ENCODE results near the gene NAP1L4. TPM values are rescaled to one million over a fixed set of nuclear protein-coding genes. Genes with fewer than 3 reads are reported as not detected.
"Not testable (repeated sequence)": the region's sequence is repeated elsewhere in the genome, so short reads cannot be mapped to it uniquely, and the experiment has no call there.

The NAP1L4 gene
- total and polyA plus RNA-seq, 12 donors: 98.5 to 233 (median 182) TPM

GRCh38 chr11:2940147-2940920, 51.8 kb downstream of the NAP1L4 start:
- H3K4me3 ChIP-seq: no peak overlapping the region
- ATAC-seq (peak in 7 of 8 donors; percentile 18 to 83 (median 52)), DNase-seq (peak in 1 of 2 donors; percentile 57)
- H3K36me3 ChIP-seq: peaks cover 0 to 23% (median 0%) of the 10 kb centered on the region in 9 donors
- peaks cover 0 to 20% (median 5%) of the 10 kb centered on the region in 11 donors for H3K9me3 ChIP-seq
- H3K27me3 ChIP-seq: no peaks in the 10 kb centered on the region
- peak overlapping the region in 7 of 10 donors; percentile 15 to 70 (median 53) for H3K27ac ChIP-seq
- WGBS, 2 donors: 63% methylated on average over 16 of the region's 16 CpGs
- TF ChIP-seq CTCF (IDR thresholded peaks at IDR 0.05): no peak
- intact Hi-C loops (cut with DNase I): no loop called here
- H3K4me1 ChIP-seq: peaks cover 0 to 33% (median 16%) of the 10 kb centered on the region in 9 donors

GRCh38 chr11:2938458-2939418, 53.4 kb downstream of the NAP1L4 start:
- Histone ChIP-seq H3K9me3 (peaks cover 0 to 20% (median 5%) of the 10 kb centered on the region in 11 donors), H3K4me1 (peaks cover 0 to 18% (median 13%) of the 10 kb centered on the region in 9 donors)
- H3K27ac ChIP-seq; H3K36me3 ChIP-seq; H3K27me3 ChIP-seq; H3K4me3 ChIP-seq; DNase-seq; intact Hi-C loops (cut with DNase I); ATAC-seq: not testable (repeated sequence)
- WGBS, 2 donors: 91 to 95% methylated on average over 20 of the region's 20 CpGs

GRCh38 chr11:2937641-2938457, 54.3 kb downstream of the NAP1L4 start:
- H3K36me3 ChIP-seq; H3K27ac ChIP-seq; DNase-seq; H3K27me3 ChIP-seq; ATAC-seq; intact Hi-C loops (cut with DNase I); H3K4me3 ChIP-seq: not testable (repeated sequence)
- Histone ChIP-seq H3K4me1 (peaks cover 0 to 24% (median 12%) of the 10 kb centered on the region in 9 donors), H3K9me3 (peaks cover 0 to 20% (median 5%) of the 10 kb centered on the region in 11 donors)
- 92 to 93% methylated on average over 31 of the region's 32 CpGs for WGBS, 2 donors

- no peak for TF ChIP-seq CTCF (IDR thresholded peaks at IDR 0.05)
- 79 to 89% methylated on average over 14 of the region's 14 CpGs for WGBS, 2 donors
- Histone ChIP-seq H3K4me3 (no peak overlapping the region), H3K27ac (no peak overlapping the region), H3K36me3 (no peaks in the 10 kb centered on the region), H3K4me1 (peaks cover 2 to 28% (median 10%) of the 10 kb centered on the region in 9 donors), H3K27me3 (peaks cover 0 to 16% (median 10%) of the 10 kb centered on the region in 7 donors), H3K9me3 (peaks cover 0 to 20% (median 5%) of the 10 kb centered on the region in 11 donors)
- ATAC-seq (no peak), DNase-seq (no peak)
- intact Hi-C loops (cut with DNase I): no loop called here
Observed at GRCh38 chr11:2934611-2935239, 57.4 kb downstream of the NAP1L4 start.

All from heart right ventricle (tissue), 16 donors.